ENCODE measurements around the gene MPDU1. TPM values are rescaled to one million over a fixed set of nuclear protein-coding genes. Genes with fewer than 3 reads are reported as not detected.
A peak's percentile ranks its signal among the peaks of the same experiment; 100 is the strongest.

MPDU1 gene
- total and polyA plus RNA-seq, 4 donors = 42.3 to 99.5 (median 84.8) TPM

- TF ChIP-seq CTCF (IDR thresholded peaks at IDR 0.05; ENCODE audit: control extremely low read depth, extremely low read depth) = no peak
- ATAC-seq (ENCODE audit: insufficient read depth, low FRiP score) (no peak), DNase-seq (peak in 1 of 3 donors; percentile 15)
- Histone ChIP-seq H3K4me1 (ENCODE audit: control insufficient read depth in 5 of 5, insufficient read depth in 5 of 5, low read length in 5 of 5) (peaks cover 0 to 18% (median 4%) of the 10 kb centered on the region in 5 donors), H3K9me3 (ENCODE audit: control insufficient read depth in 4 of 4, insufficient read depth in 3 of 4, low read length in 3 of 4) (no peaks in the 10 kb centered on the region), H3K27ac (ENCODE audit: low read depth in 1 of 2, low read length in 1 of 2) (no peak overlapping the region), H3K27me3 (ENCODE audit: control insufficient read depth in 3 of 3, insufficient read depth in 3 of 3, low read length in 2 of 3) (no peaks in the 10 kb centered on the region), H3K36me3 (ENCODE audit: control insufficient read depth in 4 of 4, insufficient read depth in 4 of 4, low read length in 4 of 4) (peaks cover 0 to 6% (median 2%) of the 10 kb centered on the region in 4 donors), H3K9ac (ENCODE audit: insufficient read depth in 1 of 2, low read length in 2 of 2) (no peak overlapping the region), H3K4me3 (no peak overlapping the region)
- 32 to 57% methylated on average over 6 of the region's 6 CpGs for WGBS, 2 donors
These were observed 31.0 kb upstream of the MPDU1 start for GRCh38 chr17:7552621-7553051.

- Histone ChIP-seq H3K4me3 (no peak overlapping the region), H3K27me3 (ENCODE audit: control insufficient read depth in 3 of 3, insufficient read depth in 3 of 3, low read length in 2 of 3) (no peaks in the 10 kb centered on the region), H3K27ac (ENCODE audit: low read depth in 1 of 2, low read length in 1 of 2) (no peak overlapping the region), H3K9me3 (ENCODE audit: control insufficient read depth in 4 of 4, insufficient read depth in 3 of 4, low read length in 3 of 4) (no peaks in the 10 kb centered on the region), H3K36me3 (ENCODE audit: control insufficient read depth in 4 of 4, insufficient read depth in 4 of 4, low read length in 4 of 4) (peaks cover 0 to 6% (median 2%) of the 10 kb centered on the region in 4 donors), H3K4me1 (ENCODE audit: control insufficient read depth in 5 of 5, insufficient read depth in 5 of 5, low read length in 5 of 5) (peaks cover 0 to 21% (median 9%) of the 10 kb centered on the region in 5 donors), H3K9ac (ENCODE audit: insufficient read depth in 1 of 2, low read length in 2 of 2) (no peak overlapping the region)
- no peak for TF ChIP-seq CTCF (IDR thresholded peaks at IDR 0.05; ENCODE audit: control extremely low read depth, extremely low read depth)
- DNase-seq = no peak
- WGBS, 2 donors = 91 to 95% methylated on average over 1 of the region's 1 CpG
- ATAC-seq (ENCODE audit: insufficient read depth, low FRiP score) = no peak
These were observed 30.3 kb upstream of the MPDU1 start for GRCh38 chr17:7553356-7553755.

GRCh38 chr17:7555320-7555948 lies 28.2 kb upstream of the MPDU1 start:
- Histone ChIP-seq H3K27ac (ENCODE audit: low read depth in 1 of 2, low read length in 1 of 2) (no peak overlapping the region), H3K27me3 (ENCODE audit: control insufficient read depth in 3 of 3, insufficient read depth in 3 of 3, low read length in 2 of 3) (no peaks in the 10 kb centered on the region), H3K4me1 (ENCODE audit: control insufficient read depth in 5 of 5, insufficient read depth in 5 of 5, low read length in 5 of 5) (peaks cover 0 to 35% (median 16%) of the 10 kb centered on the region in 5 donors), H3K9ac (ENCODE audit: insufficient read depth in 1 of 2, low read length in 2 of 2) (no peak overlapping the region), H3K9me3 (ENCODE audit: control insufficient read depth in 4 of 4, insufficient read depth in 3 of 4, low read length in 3 of 4) (no peaks in the 10 kb centered on the region), H3K4me3 (no peak overlapping the region), H3K36me3 (ENCODE audit: control insufficient read depth in 4 of 4, insufficient read depth in 4 of 4, low read length in 4 of 4) (peaks cover 0 to 6% (median 2%) of the 10 kb centered on the region in 4 donors)
- 73 to 79% methylated on average over 10 of the region's 10 CpGs for WGBS, 2 donors
- DNase-seq (no peak), ATAC-seq (ENCODE audit: insufficient read depth, low FRiP score) (no peak)
- no peak for TF ChIP-seq CTCF (IDR thresholded peaks at IDR 0.05; ENCODE audit: control extremely low read depth, extremely low read depth)

Measured in lung (tissue), 12 donors.